HG03025 (cell line): ENCODE measurements around the gene RTBDN.
"Not testable (repeated sequence)": the region's sequence is repeated elsewhere in the genome, so short reads cannot be mapped to it uniquely, and the experiment has no call there.

Experiments
- ATAC-seq: cut with Tn5 transposase; IDR thresholded peaks from one replicate; pipeline ENCODE4 v1.9.1; 2021; ENCODE audit warnings: mild to moderate bottlenecking, moderate library complexity; ENCODE audit not compliant: unreplicated experiment, low FRiP score

RTBDN gene

GRCh38 chr19:12858041-12858928 is 23.9 kb upstream of the RTBDN start:
- ATAC-seq = no peak

GRCh38 chr19:12856653-12857052 is 22.3 kb upstream of the RTBDN start:
- ATAC-seq = no peak

- no peak for ATAC-seq
These were observed 13.1 kb upstream of the RTBDN start for GRCh38 chr19:12847159-12848139.

GRCh38 chr19:12846613-12847012 is 12.2 kb upstream of the RTBDN start:
- ATAC-seq = not testable (repeated sequence)

- ATAC-seq = no peak
These were observed 9.8 kb upstream of the RTBDN start for GRCh38 chr19:12843999-12844732.

- no peak for ATAC-seq
These were observed 8.9 kb upstream of the RTBDN start for GRCh38 chr19:12843328-12843727.

GRCh38 chr19:12842511-12842910 is 8.1 kb upstream of the RTBDN start:
- no peak for ATAC-seq

GRCh38 chr19:12841094-12841493 is 6.7 kb upstream of the RTBDN start:
- no peak for ATAC-seq

- no peak for ATAC-seq
These were observed 6.0 kb upstream of the RTBDN start for GRCh38 chr19:12840091-12841079.

GRCh38 chr19:12838886-12839756 is 4.7 kb upstream of the RTBDN start:
- ATAC-seq = no peak

GRCh38 chr19:12838182-12838885 is 4.0 kb upstream of the RTBDN start, which contains the start of gene MAST1:
Gene MAST1, plus strand, starts transcription at chr19:12838515. Its CDS starts 58 bp downstream, at chr19:12838573.
- ATAC-seq = no peak

- ATAC-seq = no peak
These were observed 2.8 kb upstream of the RTBDN start for GRCh38 chr19:12837225-12837624.

- ATAC-seq = no peak
These were observed 2.1 kb upstream of the RTBDN start for GRCh38 chr19:12836529-12836863.

GRCh38 chr19:12834976-12835757 is 788 bp upstream of the RTBDN start:
- no peak for ATAC-seq

GRCh38 chr19:12833738-12834565 is 427 bp downstream of the RTBDN start:
- ATAC-seq = no peak

- ATAC-seq = no peak
These were observed 1.0 kb downstream of the RTBDN start for GRCh38 chr19:12833418-12833737.
